T-helper 17 cell (primary cell): ENCODE results near the gene SYNPO. TPM values are rescaled to one million over a fixed set of nuclear protein-coding genes. Genes with fewer than 3 reads are reported as not detected.

Experiments used
- ATAC-seq: fragments of 150-1000 bp; cut with Tn5 transposase; 2 replicates; pipeline ENCODE4 v1.10.0; 2021; ENCODE audit warnings: mild to moderate bottlenecking, moderate library complexity
- DNase-seq, 3 donors: peaks; one replicate each; pipeline versions ENCODE4 v3.0.0 to v3.0.0-alpha.2; 2020 to 2021
- H3K9me3 ChIP-seq: one replicate; pipeline ENCODE4 v1.7.0; 2013; ENCODE audit warnings: low read length, mild to moderate bottlenecking; ENCODE audit not compliant: control insufficient read depth, poor library complexity, severe bottlenecking
- H3K27ac Mint-ChIP-seq: one replicate; pipeline ENCODE4 v1.8.0; 2022; ENCODE audit warnings: mild to moderate bottlenecking, moderate library complexity, mixed read lengths
- H3K27me3 Mint-ChIP-seq: one replicate; pipeline ENCODE4 v1.8.0; 2022; ENCODE audit warnings: mixed read lengths
- H3K36me3 Mint-ChIP-seq: one replicate; pipeline ENCODE4 v1.8.0; 2022; ENCODE audit warnings: low read depth, mixed read lengths
- H3K4me1 Mint-ChIP-seq: one replicate; pipeline ENCODE4 v1.8.0; 2022; ENCODE audit warnings: mild to moderate bottlenecking, mixed read lengths
- H3K4me3 Mint-ChIP-seq: one replicate; pipeline ENCODE4 v1.8.0; 2022; ENCODE audit warnings: mild to moderate bottlenecking, moderate library complexity, mixed read lengths
- total RNA-seq, 4 donors: library from RNA in 2 of 4; stranded (reverse) in 2 of 4; gene quantifications; one replicate each; pipeline ENCODE4 v1.2.3 and lab custom pipeline; 2022 to 2026

Gene SYNPO
- total RNA-seq, 2 donors from 2014 or later = 1.5 TPM; not detected in 1

GRCh38 chr5:150600616-150601490 lies 39.6 kb upstream of the SYNPO start:
- Mint-ChIP-seq H3K27ac (no peak overlapping the region), H3K36me3 (peaks cover 3% of the 10 kb centered on the region), H3K4me1 (peaks cover 3% of the 10 kb centered on the region), H3K27me3 (peaks cover 18% of the 10 kb centered on the region), H3K4me3 (no peak overlapping the region)
- ATAC-seq (no peak), DNase-seq (no peak)
- H3K9me3 ChIP-seq = no peaks in the 10 kb centered on the region

DNA sequence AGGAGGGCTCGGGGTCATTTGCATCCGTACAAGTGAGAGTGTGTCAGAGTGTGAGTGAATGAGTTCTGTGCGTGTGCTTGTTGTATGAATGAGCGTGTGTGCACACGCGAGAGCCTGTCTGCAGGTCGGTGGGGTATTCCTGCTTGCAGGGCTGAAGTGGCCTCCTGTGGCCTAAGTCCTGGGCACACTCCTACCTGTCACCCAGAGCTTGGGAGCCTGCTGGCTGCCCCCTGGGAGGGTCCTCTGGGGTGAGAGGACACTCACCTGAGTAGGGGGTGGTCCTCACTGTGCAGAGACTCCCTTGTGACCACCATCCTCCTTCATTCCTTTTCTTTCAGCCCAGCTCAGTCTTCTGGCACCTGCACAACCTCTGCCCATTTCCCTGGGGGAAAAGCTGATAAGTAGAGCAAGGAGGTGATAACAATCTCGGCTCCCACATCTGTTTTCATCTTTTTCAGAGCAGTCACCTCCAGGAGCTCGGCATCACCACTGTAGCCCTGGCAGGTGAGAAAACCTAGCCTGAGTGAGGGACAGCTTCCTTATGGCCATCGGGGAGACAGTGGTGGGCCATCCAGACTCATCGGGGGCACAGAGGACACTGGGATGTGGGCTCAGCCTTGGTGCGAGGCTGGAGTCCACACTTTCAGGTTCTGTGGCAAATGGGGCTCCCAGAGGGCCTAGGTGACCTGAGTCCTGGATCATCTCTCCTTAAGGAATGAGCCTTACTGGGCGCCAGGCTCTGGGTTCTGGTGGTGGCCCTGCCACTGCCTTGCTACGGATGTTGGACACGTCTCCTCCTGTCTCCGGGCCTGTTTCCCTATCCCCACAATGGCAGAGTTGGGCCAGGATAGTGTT lies 38.7 kb upstream of the SYNPO start:
- peaks cover 24% of the 10 kb centered on the region for H3K27me3 Mint-ChIP-seq
- H3K36me3 Mint-ChIP-seq = peaks cover 3% of the 10 kb centered on the region
- no peaks in the 10 kb centered on the region for H3K9me3 ChIP-seq
- DNase-seq = no peak
- no peak for ATAC-seq
- no peak overlapping the region for H3K27ac Mint-ChIP-seq
- peaks cover 4% of the 10 kb centered on the region for H3K4me1 Mint-ChIP-seq
- no peak overlapping the region for H3K4me3 Mint-ChIP-seq

DNA sequence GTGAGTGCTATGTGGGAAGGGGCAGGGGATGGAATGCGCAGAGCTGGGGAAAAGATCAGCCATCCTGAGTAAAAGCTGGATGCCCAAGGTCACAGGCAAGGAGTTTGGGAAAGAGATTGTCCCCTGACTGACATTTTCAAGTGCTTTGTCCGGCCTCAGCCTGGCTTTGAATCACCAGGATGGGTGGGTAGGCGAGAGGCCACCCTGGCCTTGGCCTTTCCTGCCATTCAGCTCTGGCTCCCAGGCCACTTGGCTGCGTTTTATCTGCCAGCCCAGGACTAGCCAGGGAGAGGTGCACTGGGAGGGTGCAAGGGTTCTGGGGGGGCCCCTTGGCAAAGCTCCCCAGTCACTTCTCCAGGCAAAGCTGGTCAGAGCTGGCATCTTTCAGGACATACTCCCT lies 37.4 kb upstream of the SYNPO start:
- H3K27me3 Mint-ChIP-seq = peaks cover 28% of the 10 kb centered on the region
- peaks cover 4% of the 10 kb centered on the region for H3K4me1 Mint-ChIP-seq
- H3K36me3 Mint-ChIP-seq = peaks cover 3% of the 10 kb centered on the region
- ATAC-seq (no peak), DNase-seq (no peak)
- H3K4me3 Mint-ChIP-seq = no peak overlapping the region
- no peaks in the 10 kb centered on the region for H3K9me3 ChIP-seq
- no peak overlapping the region for H3K27ac Mint-ChIP-seq

DNA sequence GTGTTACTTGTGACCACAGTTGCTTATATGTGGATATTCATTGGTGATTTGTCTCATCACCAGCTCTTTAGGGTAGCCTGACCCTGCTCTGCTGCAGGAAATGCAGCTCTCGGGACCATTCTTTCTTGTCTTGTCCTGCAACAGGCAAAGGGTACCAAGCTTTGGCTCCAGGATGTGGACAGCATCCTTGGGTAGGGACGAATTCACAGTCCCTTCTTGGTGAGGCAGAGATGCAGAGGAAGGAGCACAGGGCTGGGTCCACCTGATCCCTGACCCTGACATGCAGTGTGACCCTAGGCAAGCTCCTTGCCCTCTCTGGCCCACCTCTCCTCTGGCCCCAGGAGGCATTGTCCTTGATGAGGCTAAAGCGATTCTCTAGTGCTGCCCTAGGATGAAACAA lies 37.0 kb upstream of the SYNPO start:
- Mint-ChIP-seq H3K27ac (no peak overlapping the region), H3K4me3 (no peak overlapping the region), H3K4me1 (peaks cover 4% of the 10 kb centered on the region), H3K36me3 (peaks cover 3% of the 10 kb centered on the region), H3K27me3 (peaks cover 28% of the 10 kb centered on the region)
- no peaks in the 10 kb centered on the region for H3K9me3 ChIP-seq
- DNase-seq (no peak), ATAC-seq (no peak)

GRCh38 chr5:150604010-150604409 lies 36.5 kb upstream of the SYNPO start:
- H3K27ac Mint-ChIP-seq = no peak overlapping the region
- no peak overlapping the region for H3K4me3 Mint-ChIP-seq
- peaks cover 28% of the 10 kb centered on the region for H3K27me3 Mint-ChIP-seq
- peaks cover 3% of the 10 kb centered on the region for H3K36me3 Mint-ChIP-seq
- H3K9me3 ChIP-seq = no peaks in the 10 kb centered on the region
- no peak for ATAC-seq
- H3K4me1 Mint-ChIP-seq = peaks cover 4% of the 10 kb centered on the region
- DNase-seq = no peak

- no peaks in the 10 kb centered on the region for H3K9me3 ChIP-seq
- H3K36me3 Mint-ChIP-seq = peaks cover 3% of the 10 kb centered on the region
- peaks cover 23% of the 10 kb centered on the region for H3K27me3 Mint-ChIP-seq
- no peak for ATAC-seq
- peaks cover 4% of the 10 kb centered on the region for H3K4me1 Mint-ChIP-seq
- no peak for DNase-seq
- H3K4me3 Mint-ChIP-seq = no peak overlapping the region
- H3K27ac Mint-ChIP-seq = no peak overlapping the region
Measured at GRCh38 chr5:150604894-150605440, 35.5 kb upstream of the SYNPO start.

- ATAC-seq = no peak
- H3K4me3 Mint-ChIP-seq = no peak overlapping the region
- H3K27me3 Mint-ChIP-seq = peaks cover 23% of the 10 kb centered on the region
- H3K27ac Mint-ChIP-seq = no peak overlapping the region
- peaks cover 4% of the 10 kb centered on the region for H3K4me1 Mint-ChIP-seq
- peaks cover 3% of the 10 kb centered on the region for H3K36me3 Mint-ChIP-seq
- H3K9me3 ChIP-seq = no peaks in the 10 kb centered on the region
- DNase-seq = no peak
Measured at GRCh38 chr5:150605546-150605945, 34.9 kb upstream of the SYNPO start.

DNA sequence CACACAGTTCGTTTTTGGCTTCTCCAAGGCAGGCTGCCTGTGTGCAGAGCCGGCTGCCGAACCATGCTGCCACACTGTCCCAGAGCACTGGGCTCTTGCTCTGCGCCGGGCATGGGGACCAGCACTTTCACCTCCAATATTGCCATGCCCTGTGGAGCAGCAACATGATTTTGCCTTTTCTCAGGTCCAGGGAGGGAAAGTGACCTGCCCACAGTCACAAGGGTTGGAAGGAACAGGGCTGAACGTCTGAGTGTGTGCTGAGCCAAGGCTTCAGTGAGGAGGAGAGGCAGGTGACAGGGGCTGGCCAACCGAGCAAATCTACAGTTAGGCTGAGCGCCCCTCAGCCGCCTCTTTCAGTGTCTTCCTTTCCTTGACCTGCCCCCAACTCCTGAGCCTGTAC lies 34.0 kb upstream of the SYNPO start:
- no peak for ATAC-seq
- H3K4me1 Mint-ChIP-seq = peaks cover 4% of the 10 kb centered on the region
- peaks cover 3% of the 10 kb centered on the region for H3K36me3 Mint-ChIP-seq
- H3K27ac Mint-ChIP-seq = no peak overlapping the region
- no peak for DNase-seq
- H3K4me3 Mint-ChIP-seq = no peak overlapping the region
- peaks cover 23% of the 10 kb centered on the region for H3K27me3 Mint-ChIP-seq
- H3K9me3 ChIP-seq = no peaks in the 10 kb centered on the region

DNA sequence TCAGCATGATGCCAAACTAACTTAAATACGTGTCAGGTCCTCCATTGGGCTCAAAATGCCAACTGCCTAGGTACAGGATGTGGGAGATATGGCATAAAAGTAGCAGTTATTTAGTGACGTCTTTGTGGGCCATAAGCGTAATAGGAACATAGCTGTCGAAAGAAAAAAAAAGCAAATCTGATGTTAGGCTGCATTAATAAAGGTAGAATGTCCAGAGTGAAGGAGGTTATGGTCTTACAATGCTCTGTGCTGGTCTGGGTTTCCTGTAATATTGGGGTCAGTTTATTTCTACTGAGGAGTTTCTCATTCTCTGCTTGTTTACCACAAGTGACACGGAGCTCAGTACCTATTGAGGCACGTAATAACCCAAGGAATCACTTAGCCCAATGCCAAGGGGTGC lies 33.4 kb upstream of the SYNPO start:
- Mint-ChIP-seq H3K27me3 (peaks cover 23% of the 10 kb centered on the region), H3K27ac (no peak overlapping the region), H3K4me1 (peaks cover 4% of the 10 kb centered on the region), H3K4me3 (no peak overlapping the region), H3K36me3 (peaks cover 3% of the 10 kb centered on the region)
- H3K9me3 ChIP-seq = no peaks in the 10 kb centered on the region
- ATAC-seq = no peak
- no peak for DNase-seq

GRCh38 chr5:150607991-150608390 lies 32.5 kb upstream of the SYNPO start:
- H3K27me3 Mint-ChIP-seq = peaks cover 24% of the 10 kb centered on the region

DNA sequence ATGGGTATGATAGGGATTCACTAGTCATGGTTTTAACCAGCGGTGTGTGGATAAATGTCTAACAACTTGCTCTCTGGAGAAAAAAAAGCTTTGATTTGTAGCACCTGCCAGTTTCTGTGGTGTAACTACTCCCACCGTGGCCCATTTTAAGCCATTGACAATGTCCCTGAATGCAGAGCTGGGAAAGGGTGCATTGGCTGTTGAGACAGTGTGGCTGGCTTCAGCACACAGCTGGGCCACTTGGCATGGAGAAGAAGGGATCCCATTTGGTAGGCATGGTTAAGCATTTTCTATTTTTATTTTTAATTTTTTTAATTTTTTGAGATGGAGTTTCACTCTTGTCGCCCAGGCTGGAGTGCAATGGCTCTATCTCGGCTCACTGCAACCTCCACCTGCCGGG lies 31.5 kb upstream of the SYNPO start:
- Mint-ChIP-seq H3K4me3 (no peak overlapping the region), H3K4me1 (peaks cover 4% of the 10 kb centered on the region), H3K27ac (no peak overlapping the region), H3K36me3 (peaks cover 3% of the 10 kb centered on the region), H3K27me3 (peaks cover 32% of the 10 kb centered on the region)
- no peaks in the 10 kb centered on the region for H3K9me3 ChIP-seq
- no peak for ATAC-seq
- DNase-seq = no peak

More at GRCh38 chr5:150607991-150608390, 32.5 kb upstream of the SYNPO start:
- H3K9me3 ChIP-seq = no peaks in the 10 kb centered on the region
- DNase-seq (no peak), ATAC-seq (no peak)
- no peak overlapping the region for H3K27ac Mint-ChIP-seq
- H3K4me3 Mint-ChIP-seq = no peak overlapping the region
- H3K4me1 Mint-ChIP-seq = peaks cover 4% of the 10 kb centered on the region
- H3K36me3 Mint-ChIP-seq = peaks cover 3% of the 10 kb centered on the region

DNA sequence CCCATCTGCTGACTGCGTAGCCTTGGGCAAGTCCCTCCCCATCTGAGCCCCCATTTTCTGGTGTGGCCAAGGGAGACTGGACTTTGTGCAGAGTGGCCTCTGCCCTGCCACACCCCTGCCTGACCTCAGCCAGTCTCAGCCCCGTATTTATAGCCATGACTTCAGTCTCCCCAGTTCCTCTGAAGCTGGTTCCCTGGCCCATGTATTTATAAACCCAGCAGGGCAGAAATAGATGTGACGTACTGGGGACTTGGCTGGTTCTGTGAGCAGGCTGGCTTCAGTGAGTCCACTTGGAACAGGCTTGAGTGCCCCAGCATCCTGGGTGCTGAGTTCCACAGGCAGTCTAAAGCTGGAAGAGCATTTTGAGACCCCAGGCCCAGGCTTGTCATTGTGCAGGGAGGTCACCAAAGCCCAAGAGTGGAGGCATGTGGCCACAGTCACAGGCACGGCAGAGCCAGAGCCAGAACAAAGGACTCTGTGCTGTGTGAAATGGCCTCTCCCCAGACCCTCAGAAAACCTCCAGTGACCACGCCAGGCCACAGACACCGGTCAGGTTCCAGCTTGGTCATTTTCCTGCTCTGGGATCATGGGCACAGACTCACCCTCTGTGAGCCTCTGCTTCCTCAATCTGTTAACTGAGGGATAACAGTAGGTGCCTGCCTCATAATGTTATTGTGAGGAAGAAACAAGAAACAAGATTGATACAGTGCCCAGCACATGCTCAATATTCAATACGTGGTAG lies 30.4 kb upstream of the SYNPO start:
- H3K9me3 ChIP-seq = no peaks in the 10 kb centered on the region
- Mint-ChIP-seq H3K27me3 (peaks cover 29% of the 10 kb centered on the region), H3K27ac (no peak overlapping the region), H3K4me3 (no peak overlapping the region), H3K36me3 (peaks cover 3% of the 10 kb centered on the region), H3K4me1 (peaks cover 4% of the 10 kb centered on the region)
- DNase-seq (no peak), ATAC-seq (no peak)

DNA sequence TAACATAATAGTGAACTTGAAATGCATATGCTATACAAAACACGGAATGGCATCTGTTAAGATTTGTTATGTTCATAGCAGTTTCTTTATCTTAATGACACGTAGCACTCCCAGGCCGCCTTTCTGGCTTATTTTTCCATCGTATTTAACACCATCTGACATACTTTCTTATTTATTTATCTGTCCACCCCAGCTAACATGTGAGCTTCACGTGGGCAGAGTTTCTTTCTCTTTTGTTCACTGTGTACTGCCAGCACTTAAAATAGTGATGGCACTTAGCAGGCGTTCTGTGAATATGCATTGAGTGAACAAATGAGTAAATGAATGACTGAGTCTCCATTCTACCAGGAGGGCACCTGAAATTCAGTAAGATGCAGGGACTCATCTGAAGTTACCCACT lies 29.4 kb upstream of the SYNPO start:
- no peaks in the 10 kb centered on the region for H3K9me3 ChIP-seq
- Mint-ChIP-seq H3K4me1 (peaks cover under 1% of the 10 kb centered on the region), H3K27ac (no peak overlapping the region), H3K4me3 (no peak overlapping the region), H3K27me3 (peaks cover 30% of the 10 kb centered on the region), H3K36me3 (no peaks in the 10 kb centered on the region)
- DNase-seq (no peak), ATAC-seq (no peak)
